ENCODE measurements around the gene CIT.
"Not testable (repeated sequence)": the region's sequence is repeated elsewhere in the genome, so short reads cannot be mapped to it uniquely, and the experiment has no call there.

The CIT gene

DNA sequence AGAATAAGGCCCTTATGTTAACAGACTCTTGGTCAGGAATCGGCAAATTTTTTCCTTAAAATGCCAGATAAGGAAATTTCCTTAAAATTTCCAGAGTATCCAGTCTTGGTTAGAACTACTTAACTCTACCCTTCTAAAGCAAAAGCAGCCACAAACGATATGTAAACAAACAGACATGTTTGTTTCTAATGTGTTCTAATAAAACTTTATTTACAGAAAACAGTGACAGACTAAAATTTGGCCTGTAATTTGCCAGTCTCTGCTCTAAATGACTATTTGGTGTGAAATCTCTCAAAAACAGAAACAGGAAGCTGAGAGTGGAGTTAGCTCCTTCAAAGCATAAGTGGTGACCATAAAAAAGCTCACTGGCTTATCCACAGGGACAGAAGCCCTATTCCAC, 131.0 kb downstream of the CIT start:
- in situ Hi-C loops (cut with MboI; ENCODE audit: low sequenced_read_pairs), result no loop called here

DNA sequence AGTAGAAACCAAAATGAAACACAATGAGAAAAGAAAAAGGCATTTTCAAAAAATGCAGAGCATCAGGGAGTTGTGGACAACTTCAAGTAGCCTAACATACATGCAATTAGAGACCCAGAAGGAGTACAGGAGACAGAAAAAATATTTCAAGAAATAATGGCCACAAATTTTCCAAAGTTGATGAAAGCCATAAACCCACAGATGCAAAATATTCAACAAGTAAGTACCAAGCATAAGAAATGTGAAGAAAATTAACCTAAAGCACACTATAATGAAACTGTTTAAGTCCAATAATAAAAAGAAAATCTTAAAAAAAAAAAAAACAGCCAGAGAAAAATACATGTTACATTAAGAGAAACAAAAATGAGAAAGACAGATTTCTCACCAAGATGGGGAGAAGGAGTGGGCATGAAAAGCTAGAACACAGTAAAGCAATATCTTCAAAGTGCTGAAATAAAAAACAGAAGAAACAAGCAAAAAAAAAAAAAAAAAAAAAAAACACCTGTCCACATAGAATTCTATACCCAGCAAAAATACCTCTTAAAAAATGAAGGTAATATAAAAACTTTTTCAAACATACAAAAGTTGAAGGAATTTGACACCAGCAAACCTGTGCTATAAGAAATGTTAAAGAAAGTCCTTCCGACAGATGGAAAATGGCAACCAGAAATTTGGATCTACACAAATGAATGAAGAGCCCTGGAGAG, 132.1 kb downstream of the CIT start:
- in situ Hi-C loops (cut with MboI; ENCODE audit: low sequenced_read_pairs), result no loop called here

GRCh38 chr12:119742700-119743099, 134.4 kb downstream of the CIT start:
- in situ Hi-C loops (cut with MboI; ENCODE audit: low sequenced_read_pairs), result no loop called here

DNA sequence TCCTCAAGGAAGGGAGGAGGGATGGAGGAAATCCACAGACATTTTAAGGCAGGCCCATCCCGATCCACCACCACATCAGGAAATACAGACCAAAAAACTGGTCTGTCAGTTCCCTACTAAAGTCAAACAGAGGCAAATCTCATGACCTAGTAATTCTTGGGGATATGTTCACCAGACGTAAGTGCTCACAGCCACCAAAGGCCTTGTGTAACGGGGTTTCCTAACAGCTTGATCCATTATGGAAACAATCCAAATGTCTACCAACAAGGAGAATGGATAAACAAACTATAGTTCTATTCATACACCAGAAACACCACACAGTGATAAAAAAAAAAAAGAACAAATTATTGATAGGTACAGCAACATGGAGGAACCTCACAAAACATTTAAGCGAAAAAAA, 136.3 kb downstream of the CIT start:
- in situ Hi-C loops (cut with MboI; ENCODE audit: low sequenced_read_pairs), result no loop called here

DNA sequence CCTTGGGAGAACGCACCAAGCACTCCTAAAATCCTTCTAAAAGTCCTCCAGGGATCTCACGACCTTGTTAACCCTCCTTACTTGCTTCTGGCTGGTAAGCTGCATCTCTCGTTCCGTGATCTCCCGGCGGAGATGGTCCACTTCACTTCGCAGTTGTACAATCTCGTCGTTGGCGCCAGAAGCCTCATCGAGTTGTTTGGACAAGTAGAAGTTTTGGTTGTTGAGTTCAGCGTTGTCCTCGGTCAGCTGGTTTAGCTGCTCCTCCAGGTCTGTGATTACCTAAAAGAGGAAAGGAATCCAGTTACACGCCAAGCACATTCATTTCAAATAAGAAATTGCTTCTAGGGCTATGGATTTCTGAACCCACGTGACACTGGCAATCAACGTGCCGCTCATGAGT, 142.0 kb downstream of the CIT start:
- in situ Hi-C loops (cut with MboI; ENCODE audit: low sequenced_read_pairs), result no loop called here

DNA sequence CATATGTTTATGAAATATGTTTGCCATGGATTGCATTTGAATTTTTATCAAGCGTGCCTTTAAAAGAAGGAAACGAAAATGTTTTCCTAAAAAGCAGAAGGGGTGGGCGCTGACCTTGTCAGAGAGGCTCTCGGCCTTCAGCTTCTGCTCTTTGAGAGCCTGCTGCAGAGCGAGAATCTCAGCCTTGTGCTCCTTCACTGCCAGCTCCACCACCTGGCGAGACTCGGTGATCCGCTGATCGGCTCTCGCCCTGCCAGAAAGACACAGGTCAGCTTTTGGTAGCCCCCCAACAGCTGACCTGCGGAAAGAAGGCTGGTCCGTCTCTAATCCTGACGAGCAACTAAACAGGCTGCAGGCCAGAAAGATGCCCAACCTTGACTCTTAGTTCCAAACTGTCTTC, 146.7 kb downstream of the CIT start:
- in situ Hi-C loops (cut with MboI; ENCODE audit: low sequenced_read_pairs), result no loop called here

DNA sequence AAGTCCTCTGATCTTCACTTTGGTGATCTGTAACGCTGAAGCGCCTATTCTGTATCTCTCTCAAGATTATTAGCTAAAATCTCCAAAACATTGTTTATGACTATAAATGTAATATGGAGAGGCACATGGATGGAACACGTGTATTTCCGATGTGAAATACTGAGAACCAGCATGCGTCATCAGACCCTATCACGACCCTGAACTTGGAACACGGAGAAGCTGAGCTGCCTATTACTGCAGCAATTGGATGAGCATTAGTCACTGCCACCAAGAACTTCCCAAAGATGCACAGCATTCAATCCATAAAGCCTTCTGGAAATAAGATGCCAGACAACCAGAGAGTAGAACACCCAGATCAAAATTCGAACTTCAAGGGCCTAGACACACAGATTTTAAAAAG, 147.2 kb downstream of the CIT start:
- in situ Hi-C loops (cut with MboI; ENCODE audit: low sequenced_read_pairs), result no loop called here

DNA sequence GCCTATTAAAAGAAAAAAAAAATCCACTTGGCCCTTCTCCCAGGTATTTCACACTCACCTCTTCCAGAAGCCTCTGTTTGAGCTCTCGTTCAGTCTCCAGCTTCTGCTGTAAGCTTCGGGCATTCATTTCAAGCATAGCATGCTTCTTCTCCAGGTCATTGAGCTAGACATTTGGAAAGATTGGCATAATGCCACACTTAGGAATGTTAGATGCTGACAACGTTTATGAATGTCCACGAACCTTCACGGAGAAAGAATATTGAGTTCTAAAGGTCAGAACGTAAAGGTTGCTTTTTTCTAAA, 148.7 kb downstream of the CIT start:
- in situ Hi-C loops (cut with MboI; ENCODE audit: low sequenced_read_pairs), result no loop called here

- in situ Hi-C loops (cut with MboI; ENCODE audit: low sequenced_read_pairs), result no loop called here
These were observed 149.3 kb downstream of the CIT start for GRCh38 chr12:119727600-119728443.

- in situ Hi-C loops (cut with MboI; ENCODE audit: low sequenced_read_pairs), result no loop called here
These were observed 151.6 kb downstream of the CIT start for GRCh38 chr12:119725523-119725922.

- in situ Hi-C loops (cut with MboI; ENCODE audit: low sequenced_read_pairs), result no loop called here
These were observed 155.8 kb downstream of the CIT start for GRCh38 chr12:119721306-119721705.

DNA sequence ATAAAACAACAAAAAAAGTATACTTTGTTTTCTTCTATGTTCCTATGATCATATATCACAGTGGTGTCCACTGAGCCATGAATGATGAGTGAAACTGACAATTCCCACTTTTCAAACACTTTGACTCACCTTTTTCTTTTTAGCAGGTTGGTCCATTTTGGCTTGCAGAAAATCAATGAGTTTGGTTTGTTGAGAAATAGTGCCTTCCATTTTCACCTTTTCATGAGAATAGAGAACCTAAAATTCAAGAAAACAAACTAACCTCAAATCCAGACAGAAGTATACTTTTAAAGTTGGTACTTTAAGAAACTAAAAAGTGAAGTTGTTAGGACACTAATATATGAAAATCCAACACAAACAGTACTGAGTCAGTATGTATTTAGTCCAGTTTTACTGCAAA, 156.8 kb downstream of the CIT start:
- in situ Hi-C loops (cut with MboI; ENCODE audit: low sequenced_read_pairs), result no loop called here

GRCh38 chr12:119718141-119718540, 159.0 kb downstream of the CIT start:
- in situ Hi-C loops (cut with MboI; ENCODE audit: low sequenced_read_pairs), result no loop called here

DNA sequence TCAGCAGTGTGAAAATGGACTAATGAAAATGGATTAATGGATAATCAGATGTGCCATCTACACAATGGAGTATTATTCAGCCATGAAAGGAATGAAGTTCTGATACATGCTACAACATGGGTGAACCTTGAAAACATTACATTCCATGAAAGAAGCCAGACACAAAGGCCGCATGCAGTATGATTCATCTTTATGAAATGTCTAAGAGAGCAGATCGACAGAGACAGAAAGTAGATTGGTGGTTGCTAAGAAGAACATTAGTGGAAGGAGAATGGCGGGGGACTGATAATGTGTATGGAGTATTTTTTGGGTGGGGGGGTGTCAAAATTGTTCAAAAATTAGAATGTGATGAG, 161.9 kb downstream of the CIT start:
- in situ Hi-C loops (cut with MboI; ENCODE audit: low sequenced_read_pairs), result no loop called here

- in situ Hi-C loops (cut with MboI; ENCODE audit: low sequenced_read_pairs), result no loop called here
These were observed 162.4 kb downstream of the CIT start for GRCh38 chr12:119714614-119715267.

DNA sequence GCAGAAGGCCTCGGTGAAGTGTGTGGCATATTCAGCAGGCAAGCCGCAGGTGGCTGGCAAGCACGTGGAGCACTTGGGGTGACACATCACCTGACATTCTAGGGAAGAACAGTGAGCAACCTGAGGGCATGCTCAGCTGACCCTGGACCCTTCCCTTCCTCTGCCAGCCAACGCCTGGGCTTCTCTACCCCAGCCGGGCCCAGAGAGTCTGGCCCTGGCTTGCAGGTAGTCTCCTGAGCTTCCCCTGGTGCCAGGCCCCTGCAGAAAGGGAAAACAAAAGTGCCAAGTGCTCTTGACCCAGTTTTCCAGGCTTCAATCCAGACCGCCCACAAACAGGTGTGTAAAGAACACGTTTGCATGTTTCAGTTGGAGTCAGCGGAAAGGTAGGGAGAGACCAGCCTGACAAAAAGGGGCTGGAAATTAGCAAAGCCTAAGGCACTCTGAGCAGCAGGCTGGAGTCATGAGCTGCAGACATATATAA, 163.5 kb downstream of the CIT start:
- in situ Hi-C loops (cut with MboI; ENCODE audit: low sequenced_read_pairs), result no loop called here

- in situ Hi-C loops (cut with MboI; ENCODE audit: low sequenced_read_pairs), result no loop called here
These were observed 164.4 kb downstream of the CIT start for GRCh38 chr12:119712721-119713120.

GRCh38 chr12:119711693-119712092, 165.4 kb downstream of the CIT start:
- in situ Hi-C loops (cut with MboI; ENCODE audit: low sequenced_read_pairs), result no loop called here

- in situ Hi-C loops (cut with MboI; ENCODE audit: low sequenced_read_pairs), result no loop called here
These were observed 166.1 kb downstream of the CIT start for GRCh38 chr12:119710965-119711551.

DNA sequence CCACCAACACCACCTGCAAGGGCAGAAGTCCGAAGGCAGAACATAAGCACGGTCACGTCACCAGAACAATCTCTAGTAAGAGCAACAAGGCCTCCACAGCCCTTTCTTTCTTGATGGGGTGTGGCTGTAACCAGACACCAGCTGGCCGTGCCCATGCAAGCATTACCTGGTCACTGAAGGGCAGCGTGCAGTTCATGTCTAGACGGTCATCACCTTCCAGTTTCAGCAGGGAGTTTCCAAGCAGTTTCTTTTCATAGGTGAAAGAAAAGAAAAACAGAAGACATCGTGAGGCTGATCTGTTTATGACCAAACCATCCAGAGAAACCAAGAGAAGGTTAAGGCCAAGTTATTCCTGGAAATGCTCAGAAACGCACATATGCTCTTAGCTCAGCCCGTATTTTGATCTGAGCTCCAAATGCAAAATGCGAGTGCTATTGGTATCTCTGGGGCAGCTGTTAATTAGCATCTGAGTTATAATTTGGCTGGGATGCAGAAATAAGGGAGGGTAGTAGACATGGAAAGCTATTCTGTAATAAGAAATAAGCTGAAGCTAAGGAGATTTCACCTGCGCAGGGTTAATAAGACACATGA, 166.7 kb downstream of the CIT start:
- in situ Hi-C loops (cut with MboI; ENCODE audit: low sequenced_read_pairs), result no loop called here

DNA sequence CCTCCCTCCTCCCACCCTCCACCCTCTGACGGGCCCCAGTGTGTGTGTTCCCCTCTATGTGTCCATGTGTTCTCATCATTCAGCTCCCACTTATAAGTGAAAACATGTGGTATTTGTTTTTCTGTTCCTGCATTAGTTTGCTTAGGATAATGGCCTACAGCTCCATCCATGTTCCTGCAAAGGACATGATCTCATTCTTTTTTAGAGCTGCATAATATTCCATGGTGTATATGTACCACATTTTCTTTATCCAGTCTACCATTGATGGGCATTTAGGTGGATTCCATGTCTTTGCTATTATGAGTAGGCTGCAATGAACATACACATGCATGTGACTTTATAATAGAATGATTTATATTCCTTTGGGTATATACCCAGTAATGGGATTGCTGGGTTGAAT, 170.7 kb downstream of the CIT start:
- in situ Hi-C loops (cut with MboI; ENCODE audit: low sequenced_read_pairs), result not testable (repeated sequence)

All from HL-60/S4 treated with retinoic acid at 250 ng/mL for 4 days and 3 days (cell line).